Sigmoid colon (tissue), 4 donors: ENCODE data around the gene MARCKS.

Source experiments
- POLR2A ChIP-seq, 2 donors: fragments of 450-650 bp; IDR thresholded peaks; one replicate each; pipeline ENCODE4 v1.6.1; 2016; ENCODE audit warnings: antibody characterized with exemption in 2 of 2, mild to moderate bottlenecking in 2 of 2, moderate library complexity in 2 of 2
- POLR2AphosphoS5 ChIP-seq, 4 donors: sonication (generic); formaldehyde crosslinking; IDR thresholded peaks; one replicate each; pipeline ENCODE4 v1.6.1; 2017; ENCODE audit warnings: antibody characterized with exemption in 4 of 4
- TF ChIP-seq, protein P1 (sequence below), 4 experiments: fragments of 450-650 bp in 3 of 4; fragments of 200-600 bp in 1 of 4; IDR thresholded peaks; one replicate each; pipeline ENCODE4 v1.5.1; 2016 to 2019; ENCODE audit warnings: antibody characterized with exemption in 4 of 4, mild to moderate bottlenecking in 3 of 4, moderate library complexity in 2 of 4

DNA sequence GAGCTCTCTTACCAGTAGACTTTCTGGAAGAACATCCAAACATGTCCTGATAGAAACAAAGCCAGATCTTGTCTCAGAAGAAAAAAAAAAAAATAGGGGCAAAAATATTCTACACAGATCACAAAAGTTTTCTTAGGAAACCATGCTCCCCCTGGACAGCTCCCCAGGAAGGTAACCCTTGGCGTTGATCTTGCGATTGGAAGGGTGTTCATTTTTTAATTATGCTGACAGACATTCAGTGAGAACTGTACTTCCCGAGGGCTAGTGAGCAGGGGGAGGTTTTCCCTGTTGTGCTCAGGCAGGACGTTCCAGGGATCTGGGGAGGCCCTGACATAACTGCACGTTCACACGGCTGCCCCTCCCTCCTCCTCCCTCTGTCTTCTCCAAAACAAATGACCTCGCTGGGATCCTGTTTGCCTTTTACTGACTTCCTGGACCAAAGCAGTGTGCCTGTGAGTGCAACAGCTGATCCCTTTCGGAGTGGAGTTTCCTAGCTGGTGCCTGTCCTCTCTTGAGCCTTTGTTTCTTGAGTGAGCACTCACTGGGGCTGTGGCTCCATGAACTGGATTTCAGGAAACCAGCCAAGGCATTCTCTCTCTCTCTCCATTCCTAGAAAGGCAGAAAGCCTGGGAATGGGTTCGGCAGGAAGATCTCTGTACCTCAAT is 46.7 kb downstream of the MARCKS start:
- TF ChIP-seq POLR2A (IDR thresholded peaks at IDR 0.05) (no peak), POLR2AphosphoS5 (IDR thresholded peaks at IDR 0.05) (peak in 1 of 4 donors; percentile 51)
- TF ChIP-seq, protein P1, sequence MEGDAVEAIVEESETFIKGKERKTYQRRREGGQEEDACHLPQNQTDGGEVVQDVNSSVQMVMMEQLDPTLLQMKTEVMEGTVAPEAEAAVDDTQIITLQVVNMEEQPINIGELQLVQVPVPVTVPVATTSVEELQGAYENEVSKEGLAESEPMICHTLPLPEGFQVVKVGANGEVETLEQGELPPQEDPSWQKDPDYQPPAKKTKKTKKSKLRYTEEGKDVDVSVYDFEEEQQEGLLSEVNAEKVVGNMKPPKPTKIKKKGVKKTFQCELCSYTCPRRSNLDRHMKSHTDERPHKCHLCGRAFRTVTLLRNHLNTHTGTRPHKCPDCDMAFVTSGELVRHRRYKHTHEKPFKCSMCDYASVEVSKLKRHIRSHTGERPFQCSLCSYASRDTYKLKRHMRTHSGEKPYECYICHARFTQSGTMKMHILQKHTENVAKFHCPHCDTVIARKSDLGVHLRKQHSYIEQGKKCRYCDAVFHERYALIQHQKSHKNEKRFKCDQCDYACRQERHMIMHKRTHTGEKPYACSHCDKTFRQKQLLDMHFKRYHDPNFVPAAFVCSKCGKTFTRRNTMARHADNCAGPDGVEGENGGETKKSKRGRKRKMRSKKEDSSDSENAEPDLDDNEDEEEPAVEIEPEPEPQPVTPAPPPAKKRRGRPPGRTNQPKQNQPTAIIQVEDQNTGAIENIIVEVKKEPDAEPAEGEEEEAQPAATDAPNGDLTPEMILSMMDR (IDR thresholded peaks at IDR 0.05) = no peak
